K562 (cell line): ENCODE measurements around the gene SGPP2. TPM values are rescaled to one million over a fixed set of nuclear protein-coding genes. Genes with fewer than 3 reads are reported as not detected.

ENCODE experiments used
- ATAC-seq: fragments of 200-7000 bp; cut with Tn5 transposase; 3 replicates; pipeline ENCODE4 v1.9.1; 2020; ENCODE audit warnings: moderate library complexity
- BruUV-seq: library from RNA; stranded (reverse); fragments of 400-500 nt; replicated peaks from 2 replicates; lab custom pipeline; 2021; lab: Mats Ljungman, UMichigan
- CTCF ChIA-PET: fragments of 300-600 bp; formaldehyde crosslinking; extraction: SDS; loops from one replicate; lab custom pipeline; 2021; ENCODE audit warnings: low intra/inter-chr PET ratio; lab: Yijun Ruan, JAX
- POLR2A ChIA-PET: fragments of 300-600, 350-650 bp; sonication (Branson Sonifier 250); formaldehyde crosslinking; extraction: SDS; loops from one replicate; lab custom pipeline; 2021; ENCODE audit warnings: antibody characterized with exemption, inconsistent platforms; lab: Yijun Ruan, JAX
- DNase-seq, 4 experiments: peaks; one replicate each; pipeline versions ENCODE4 v3.0.0 to v3.0.0-alpha.2; 2011 to 2018; ENCODE audit warnings: low spot score in 3 of 4, mixed read lengths in 3 of 4; ENCODE audit errors: extremely low read depth in 1 of 4
- FAIRE-seq: peaks from 2 replicates; lab custom pipeline; 2011; peaks lifted over from hg19 to GRCh38; lab: Jason Lieb, UNC
- H2AFZ ChIP-seq: 2 replicates; pipeline ENCODE4 v1.6.0; 2011; ENCODE audit warnings: low read depth, low read length, control low read depth, inconsistent platforms
- H3K27ac ChIP-seq: fragments of 200-600 bp; 3 replicates; pipeline ENCODE4 v1.8.0; 2011; ENCODE audit warnings: low read depth, mild to moderate bottlenecking, control low read depth, inconsistent platforms, low read length, moderate library complexity, mixed read lengths; ENCODE audit errors: extremely low read depth
- H3K27me3 ChIP-seq, 2 experiments: fragments of 300-600 bp in 1 of 2; 2 replicates in 1 of 2; 3 replicates in 1 of 2; pipeline versions ENCODE4 v1.6.0 to v1.8.0; 2011; ENCODE audit warnings: inconsistent platforms in 2 of 2, low read length in 2 of 2, mild to moderate bottlenecking in 1 of 2, mixed read lengths in 1 of 2, moderate library complexity in 1 of 2; ENCODE audit not compliant: control insufficient read depth in 2 of 2, insufficient read depth in 2 of 2
- H3K36me3 ChIP-seq: fragments of 300-600 bp; 3 replicates; pipeline ENCODE4 v1.8.0; 2011; ENCODE audit warnings: mild to moderate bottlenecking, low read length, inconsistent platforms; ENCODE audit not compliant: control insufficient read depth, insufficient read depth
- H3K4me1 ChIP-seq, 2 experiments: fragments of 200-600 bp in 1 of 2; replicated peaks in 1 of 2; 2 replicates in 1 of 2; 3 replicates in 1 of 2; pipeline versions ENCODE4 v1.5.1 to v1.8.0; 2011; ENCODE audit warnings: inconsistent platforms in 2 of 2, low read length in 2 of 2, mild to moderate bottlenecking in 1 of 2, mixed read lengths in 1 of 2, moderate library complexity in 1 of 2; ENCODE audit not compliant: control insufficient read depth in 2 of 2, insufficient read depth in 2 of 2
- H3K4me2 ChIP-seq: 2 replicates; pipeline ENCODE4 v1.6.1; 2011; ENCODE audit warnings: low read length, control low read depth, inconsistent platforms, mixed read lengths; ENCODE audit not compliant: insufficient read depth
- H3K4me3 ChIP-seq: fragments of 200-600 bp; sonication (generic), shearing (Covaris generic); 2 replicates; pipeline ENCODE4 v1.5.1; 2016; ENCODE audit warnings: control low read depth, inconsistent platforms
- H3K79me2 ChIP-seq: fragments of 200-600 bp; 3 replicates; pipeline ENCODE4 v1.8.0; 2011; ENCODE audit warnings: low read length, inconsistent platforms; ENCODE audit not compliant: control insufficient read depth, insufficient read depth
- H3K9ac ChIP-seq, 2 experiments: 2 replicates each; pipeline versions ENCODE4 v1.6.0 to v1.6.1; 2011; ENCODE audit warnings: low read depth in 2 of 2, low read length in 2 of 2, control low read depth in 1 of 2, inconsistent platforms in 1 of 2, mild to moderate bottlenecking in 1 of 2, mixed read lengths in 1 of 2; ENCODE audit not compliant: insufficient read depth in 1 of 2
- H3K9me1 ChIP-seq: one replicate; pipeline ENCODE4 v1.6.0; 2011; ENCODE audit warnings: inconsistent platforms, mild to moderate bottlenecking, low read length, moderate library complexity; ENCODE audit not compliant: control insufficient read depth, insufficient read depth
- H3K9me3 ChIP-seq: replicated peaks from 2 replicates; pipeline ENCODE4 v1.5.1; 2011; ENCODE audit warnings: low read depth, low read length, inconsistent platforms; ENCODE audit not compliant: control insufficient read depth, insufficient read depth
- H4K20me1 ChIP-seq: replicated peaks from 2 replicates; pipeline ENCODE4 v1.6.1; 2011; ENCODE audit warnings: low read length, inconsistent platforms, mixed read lengths; ENCODE audit not compliant: control insufficient read depth, insufficient read depth
- CBFA2T2 ChIP-seq: fragments of 450-650 bp; conservative IDR thresholded peaks from 2 replicates; pipeline ENCODE4 v1.6.1; 2017; ENCODE audit warnings: mild to moderate bottlenecking
- E2F4 ChIP-seq: sonication (generic); formaldehyde crosslinking; IDR thresholded peaks from 2 replicates; pipeline ENCODE4 v1.8.0; 2022; ENCODE audit warnings: mild to moderate bottlenecking, low read depth, missing genetic modification reagents
- GTF2F1 ChIP-seq: IDR thresholded peaks from 2 replicates; pipeline ENCODE4 v1.6.1; 2011; ENCODE audit warnings: low read depth, low read length, improper control_type of control experiment
- IRF9 ChIP-seq: fragments of 450-650 bp; IDR thresholded peaks from 2 replicates; pipeline ENCODE4 v1.6.1; 2016; ENCODE audit warnings: missing biosample characterization, missing genetic modification characterization
- JUND ChIP-seq, 2 experiments: IDR thresholded peaks; 2 replicates in 1 of 2; 3 replicates in 1 of 2; pipeline ENCODE4 v1.6.1; 2011; ENCODE audit warnings: borderline replicate concordance in 2 of 2, low read depth in 2 of 2, low read length in 2 of 2, improper control_type of control experiment in 1 of 2, missing biosample characterization in 1 of 2, missing genetic modification characterization in 1 of 2, missing genetic modification reagents in 1 of 2
- MECOM ChIP-seq: fragments of 250-450 bp; sonication (Bioruptor Pico); IDR thresholded peaks from 2 replicates; pipeline ENCODE4 v1.8.0; 2022; ENCODE audit warnings: inconsistent platforms
- MLLT1 ChIP-seq, 2 experiments: fragments of 450-650 bp; IDR thresholded peaks; 2 replicates each; pipeline ENCODE4 v1.6.1; 2016
- SRSF7 ChIP-seq: fragments of 200-400 bp; formaldehyde crosslinking; optimal IDR thresholded peaks from 2 replicates; pipeline ENCODE3; 2017; ENCODE audit warnings: mild to moderate bottlenecking, low read depth, low read length
- TCF3 ChIP-seq: sonication (generic); formaldehyde crosslinking; IDR thresholded peaks from 2 replicates; pipeline ENCODE4 v1.4.0; 2020; ENCODE audit warnings: mild to moderate bottlenecking, missing genetic modification reagents
- ZNF280A ChIP-seq: fragments of 450-650 bp; IDR thresholded peaks from 2 replicates; pipeline ENCODE4 v1.6.1; 2018; ENCODE audit warnings: mild to moderate bottlenecking, low read depth; ENCODE audit not compliant: partially characterized antibody
- ZNF41 ChIP-seq: fragments of 250-450 bp; sonication (Bioruptor Pico); conservative IDR thresholded peaks from 2 replicates; pipeline ENCODE4 v1.4.0; 2020; ENCODE audit warnings: mild to moderate bottlenecking
- ZNF740 ChIP-seq, 3 experiments: fragments of 200-800 bp in 1 of 3; sonication (Bioruptor generic) in 1 of 3; sonication (generic) in 1 of 3; formaldehyde crosslinking in 1 of 3; IDR thresholded peaks; 2 replicates each; pipeline versions ENCODE4 v1.6.1 to v1.8.0; 2016 to 2022; ENCODE audit warnings: mild to moderate bottlenecking in 2 of 3, missing compliant biosample characterization in 2 of 3, missing genetic modification characterization in 2 of 3, missing genetic modification reagents in 1 of 3
- ZNF76 ChIP-seq: fragments of 250-450 bp; sonication (Bioruptor Pico); IDR thresholded peaks from 2 replicates; pipeline ENCODE4 v1.4.0; 2020; ENCODE audit warnings: mild to moderate bottlenecking, moderate library complexity, borderline replicate concordance
- WGBS: fragments of 100-300 bp; shearing (Covaris generic); methylation state at CpG from one replicate; pipeline ENCODE4 v1.1.6; 2016; ENCODE audit warnings: low coverage, mixed read lengths; ENCODE audit not compliant: insufficient coverage; ENCODE audit errors: missing lambda C conversion rate; 5-methylcytosine and 5-hydroxymethylcytosine counted together
- in situ Hi-C: fragments of 300-500 bp; cut with MboI; formaldehyde crosslinking; loops from 4 replicates; pipeline ENCODE4 v1.15.0; 2018; ENCODE audit warnings: inconsistent platforms, mixed read lengths
- intact Hi-C: fragments of 100-400 bp; cut with micrococcal nuclease; formaldehyde crosslinking; loops from 2 replicates; pipeline ENCODE4 v1.14.2; 2022
- polyA plus RNA-seq, 8 experiments: library from polyadenylated mRNA; depleted of rRNA in 4 of 8; stranded (reverse) in 5 of 8; unstranded in 3 of 8; fragments of >200 nt; fragmentation: Nextera tagmentation in 2 of 8; fragmentation: Illumina TruSeq in 1 of 8; extraction: Ambion mirVana in 2 of 8; extraction: Trizol in 1 of 8; gene quantifications; 2 replicates each; pipeline versions ENCODE4 v1.2.1 to v1.2.3, GENCODE V29; 2011 to 2014; ENCODE audit warnings: inconsistent platforms in 1 of 8, missing spikeins in 1 of 8
- total RNA-seq, 7 experiments: library from RNA; depleted of rRNA in 6 of 7; stranded (reverse); fragments of >200 nt in 6 of 7; fragmentation: Illumina TruSeq in 2 of 7; extraction: Trizol in 2 of 7; gene quantifications; 2 replicates each; pipeline versions ENCODE4 v1.2.1 to v1.2.3, GENCODE V29; 2011 to 2021; ENCODE audit warnings: low replicate concordance in 1 of 7

Gene SGPP2
- total and polyA plus RNA-seq, 9 of the 15 experiments (the other 6 are each of a cell fraction or from before 2014, with no cell fraction given), result 0.01 to 0.04 TPM; not detected in 7

- in situ Hi-C loops (no loop called here), intact Hi-C loops (no loop called here)
- ChIA-PET POLR2A (no interaction called here), CTCF (no interaction called here)
- DNase-seq (no peak), ATAC-seq (no peak), FAIRE-seq (no peak)
- H3K27ac ChIP-seq, result no peak overlapping the region
- H3K36me3 ChIP-seq, result no peaks in the 10 kb centered on the region
- no peaks in the 10 kb centered on the region for H3K4me1 ChIP-seq
- H3K79me2 ChIP-seq, result no peaks in the 10 kb centered on the region
- 0% methylated on average over 4 of the region's 4 CpGs for WGBS
- H4K20me1 ChIP-seq, result no peaks in the 10 kb centered on the region
- H3K4me2 ChIP-seq, result no peak overlapping the region
- no peaks in the 10 kb centered on the region for H3K27me3 ChIP-seq
- H2AFZ ChIP-seq, result no peak overlapping the region
- H3K4me3 ChIP-seq, result no peak overlapping the region
- H3K9me3 ChIP-seq, result no peaks in the 10 kb centered on the region
- no peak overlapping the region for H3K9ac ChIP-seq
- BruUV-seq, result no TSS peak
- no peaks in the 10 kb centered on the region for H3K9me1 ChIP-seq
- no peak for TF ChIP-seq TCF3
- no peak for TF ChIP-seq ZNF740 (CRISPR knock-in tag; IDR thresholded peaks at IDR 0.05)
- TF ChIP-seq ZNF740 (tag; IDR thresholded peaks at IDR 0.05), result no peak
- no peak for TF ChIP-seq SRSF7
- no peak for TF ChIP-seq MECOM (CRISPR knock-in tag)
- TF ChIP-seq ZNF41 (CRISPR knock-in tag), result no peak
- no peak for TF ChIP-seq ZNF280A
- no peak for TF ChIP-seq CBFA2T2
- TF ChIP-seq MLLT1 (IDR thresholded peaks at IDR 0.05), result no peak
- no peak for TF ChIP-seq ZNF76 (CRISPR knock-in tag)
- no peak for TF ChIP-seq E2F4 (CRISPR knock-in tag)
- TF ChIP-seq IRF9 (tag), result no peak
- TF ChIP-seq GTF2F1, result no peak
- TF ChIP-seq JUND (IDR thresholded peaks at IDR 0.05; ENCODE audit: borderline replicate concordance, low read depth, low read length), result no peak
- no peak for TF ChIP-seq JUND (tag; IDR thresholded peaks at IDR 0.05; ENCODE audit: borderline replicate concordance, low read depth, low read length)
Observed at GRCh38 chr2:222456479-222457077, 32.2 kb downstream of the SGPP2 start.
